NCI-H2196 treated with DMSO at 0.1 percent for 48 hours (cell line): ENCODE results near the gene MAPT.
"Not testable (repeated sequence)": the region's sequence is repeated elsewhere in the genome, so short reads cannot be mapped to it uniquely, and the experiment has no call there.

ENCODE experiments used
- DNase-seq: peaks from one replicate; lab custom pipeline; 2025; ENCODE audit not compliant: unreplicated experiment; lab: John Stamatoyannopoulos, UW

The MAPT gene

DNA sequence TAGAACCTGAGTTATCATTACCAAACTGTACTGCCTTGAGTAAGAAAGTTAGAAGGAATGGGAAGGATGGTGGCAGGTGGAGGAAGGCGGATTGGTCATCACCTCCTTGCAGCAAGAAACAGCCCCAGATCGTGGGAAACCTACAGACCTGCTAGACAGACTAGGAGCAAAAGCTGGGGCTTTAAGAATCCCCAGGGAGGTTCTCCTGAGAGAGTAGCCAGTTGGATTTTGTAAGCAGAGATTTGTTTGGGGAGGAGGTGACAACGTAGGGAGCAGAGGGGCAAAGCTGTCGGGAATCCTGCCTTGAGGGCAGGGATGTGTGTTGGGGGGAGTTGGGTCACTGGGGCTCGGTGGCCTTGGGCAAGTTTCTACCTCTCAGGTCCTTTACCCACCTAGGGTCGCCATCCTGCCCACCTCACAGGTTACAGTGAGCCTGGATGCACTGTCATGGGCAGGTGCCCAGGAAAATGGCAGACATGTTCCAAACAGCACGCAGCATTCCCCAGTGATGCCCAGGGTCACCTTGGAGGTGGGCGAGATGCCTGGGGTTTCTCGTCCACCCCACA is 55.5 kb downstream of the MAPT start:
- DNase-seq = no peak

DNA sequence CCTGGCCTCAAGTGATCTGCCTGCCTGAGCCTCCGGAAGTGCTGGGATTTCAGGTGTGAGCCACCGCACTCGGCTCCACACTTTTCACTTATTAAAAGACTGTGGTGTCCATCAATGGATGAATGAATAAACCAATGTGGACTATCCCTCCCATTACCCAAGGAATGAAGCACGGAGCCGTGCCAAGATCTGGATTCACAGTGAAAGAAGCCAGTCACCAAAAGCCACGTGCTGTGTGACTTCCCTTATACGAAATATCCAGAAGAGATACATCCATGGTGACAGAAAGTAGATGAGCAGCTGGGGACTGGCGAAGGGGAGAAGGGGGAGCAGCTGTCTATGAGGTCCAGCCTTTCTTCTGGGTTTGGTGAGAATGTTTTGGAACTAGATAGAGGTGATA is 56.5 kb downstream of the MAPT start:
- DNase-seq = no peak

DNA sequence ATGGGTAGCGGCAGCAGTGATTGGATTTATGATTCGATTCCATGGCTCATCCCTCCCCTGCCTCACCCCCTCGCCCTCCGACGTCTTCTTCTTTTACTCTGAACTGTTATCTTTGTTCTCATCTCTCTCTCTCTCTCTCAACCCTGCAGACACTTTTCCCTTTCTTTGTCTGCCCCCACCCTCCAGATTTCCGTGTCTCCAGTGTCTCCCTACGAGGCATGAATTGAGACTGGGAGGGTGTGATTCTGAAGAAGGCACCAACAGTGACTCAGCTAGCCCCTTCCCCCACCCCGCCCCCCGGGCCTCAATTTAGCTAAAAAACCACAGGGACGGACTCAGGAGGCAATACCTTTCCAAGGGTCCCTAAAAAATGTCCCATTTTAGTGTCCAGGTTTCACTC is 57.0 kb downstream of the MAPT start:
- DNase-seq = no peak

DNA sequence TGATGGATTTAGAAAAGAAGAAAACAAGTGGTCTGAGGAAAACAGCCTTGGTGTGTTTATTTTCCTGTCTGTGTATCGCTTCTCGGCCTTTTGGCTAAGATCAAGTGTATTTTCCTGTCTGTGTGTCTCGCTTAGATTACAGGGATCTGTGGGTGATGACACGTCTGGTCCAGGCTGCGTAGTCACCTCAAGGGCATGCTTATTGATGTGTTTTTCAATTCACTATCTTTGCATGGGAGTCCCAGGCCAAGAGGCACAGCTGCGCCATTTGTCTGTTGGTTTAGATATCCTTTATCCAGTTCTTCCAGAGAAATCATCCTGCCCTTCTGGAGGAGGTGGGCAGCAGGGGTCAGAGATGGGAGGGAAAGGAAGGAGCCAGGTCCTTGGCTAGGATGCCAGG is 57.6 kb downstream of the MAPT start:
- no peak for DNase-seq

DNA sequence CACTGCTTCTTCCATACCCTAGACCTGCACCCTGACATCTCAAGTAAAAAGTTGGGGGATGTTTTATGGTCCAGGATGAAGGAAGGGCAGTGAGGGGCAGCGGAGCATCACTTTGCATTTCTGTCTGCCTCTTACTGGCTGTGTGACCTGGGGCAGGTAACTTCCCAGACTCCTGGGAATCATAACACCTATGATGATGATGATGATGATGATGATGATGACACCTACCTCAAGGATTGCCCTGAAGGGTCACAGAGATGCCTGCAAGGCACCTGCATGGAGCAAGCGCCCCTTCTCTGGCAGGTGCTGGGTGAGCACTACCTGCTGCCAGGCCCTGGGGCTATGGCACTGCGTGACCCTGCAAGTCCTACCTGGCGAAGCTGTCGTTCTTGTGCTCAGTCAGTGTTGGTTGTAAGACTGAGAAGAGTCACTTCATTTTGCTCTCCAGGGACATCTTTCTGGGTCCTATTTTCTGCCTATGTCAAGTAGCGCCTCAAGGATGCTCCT is 58.5 kb downstream of the MAPT start:
- no peak for DNase-seq

DNA sequence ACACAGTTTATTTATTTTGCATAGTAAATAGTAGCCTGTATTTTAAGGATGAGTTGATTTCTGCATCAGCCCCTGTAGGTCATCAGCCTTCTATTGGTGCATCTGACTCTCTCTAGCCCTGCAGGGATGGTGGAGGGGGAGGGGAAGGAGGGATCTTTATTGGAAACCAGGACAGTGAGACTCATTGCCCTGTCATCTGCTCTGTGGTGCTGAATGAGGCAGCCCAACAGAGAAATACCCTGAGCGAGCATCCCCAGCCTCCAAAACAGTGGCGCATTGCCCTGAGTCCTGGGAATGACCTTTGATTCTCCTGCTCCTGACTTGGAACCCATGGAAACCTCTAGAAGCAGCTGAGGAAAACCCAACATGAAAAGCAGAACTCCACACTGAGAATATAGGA is 59.2 kb downstream of the MAPT start:
- no peak for DNase-seq

DNA sequence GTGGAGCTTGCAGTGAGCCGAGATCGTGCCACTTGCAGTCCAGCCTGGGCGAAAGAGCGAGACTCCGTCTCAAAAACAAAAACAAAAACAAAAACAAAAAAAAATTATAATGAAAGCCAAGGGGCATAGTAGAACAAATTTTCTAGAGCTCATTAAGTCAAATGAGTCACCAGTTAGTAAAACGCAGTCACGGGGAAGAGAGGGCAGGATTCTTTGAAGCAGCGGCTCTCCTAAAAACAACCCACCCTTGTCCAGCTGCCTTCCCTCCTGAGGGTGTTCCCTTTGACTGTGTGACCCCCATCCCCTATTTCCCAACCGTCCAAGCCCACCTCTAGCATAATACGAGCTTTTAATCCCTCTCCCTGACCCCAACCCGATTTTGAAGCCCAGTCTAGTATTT is 60.6 kb downstream of the MAPT start:
- DNase-seq = no peak

DNA sequence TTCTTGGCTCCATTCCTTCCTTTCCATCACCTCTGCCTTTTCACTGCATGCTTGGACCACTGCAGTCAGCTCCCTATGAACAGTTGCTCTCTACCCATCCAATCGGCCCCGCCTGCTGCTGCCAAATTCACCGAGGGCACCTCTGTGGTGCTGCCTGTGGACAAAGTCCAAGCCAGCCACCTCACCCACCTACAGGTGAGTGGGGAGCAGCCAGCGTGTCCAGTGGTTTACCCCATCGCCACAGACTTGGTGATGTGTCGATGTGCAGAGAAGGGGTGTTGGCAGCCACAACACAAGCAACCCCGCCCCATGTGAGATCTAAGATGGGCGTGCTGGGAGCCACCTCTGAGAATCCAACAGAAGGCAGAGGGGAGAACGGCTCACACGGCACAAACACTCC is 61.0 kb downstream of the MAPT start:
- DNase-seq = no peak

DNA sequence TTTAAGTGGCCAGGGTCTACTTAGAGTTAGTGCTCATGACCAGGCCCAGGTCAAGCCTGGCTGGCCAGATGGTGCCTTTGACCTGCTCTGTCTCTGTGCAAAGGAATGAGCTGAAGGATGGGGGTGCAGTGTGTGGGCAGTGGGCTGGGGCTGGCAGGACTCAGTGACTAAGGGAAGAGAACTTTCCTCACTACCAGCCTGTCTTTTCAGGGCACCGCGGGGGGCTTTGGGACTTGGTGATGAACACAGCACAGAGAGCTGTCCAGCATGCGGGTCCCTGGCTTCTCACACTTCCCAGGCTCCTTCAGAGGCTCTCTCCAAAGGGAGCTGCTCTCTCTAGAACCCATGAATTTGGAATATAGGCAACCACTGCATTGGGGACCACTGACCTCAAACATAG is 61.7 kb downstream of the MAPT start:
- DNase-seq = no peak

DNA sequence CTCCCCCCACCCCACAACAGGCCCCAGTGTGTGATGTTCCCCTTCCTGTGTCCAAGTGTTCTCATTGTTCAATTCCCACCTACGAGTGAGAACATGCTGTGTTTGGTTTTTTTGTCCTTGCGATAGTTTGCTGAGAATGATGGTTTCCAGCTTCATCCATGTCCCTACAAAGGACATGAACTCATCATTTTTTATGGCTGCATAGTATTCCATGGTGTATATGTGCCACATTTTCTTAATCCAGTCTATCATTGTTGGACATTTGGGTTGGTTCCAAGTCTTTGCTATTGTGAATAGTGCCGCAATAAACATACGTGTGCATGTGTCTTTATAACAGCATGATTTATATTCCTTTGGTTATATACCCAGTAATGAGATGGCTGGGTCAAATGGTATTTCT is 62.4 kb downstream of the MAPT start:
- not testable (repeated sequence) for DNase-seq

DNA sequence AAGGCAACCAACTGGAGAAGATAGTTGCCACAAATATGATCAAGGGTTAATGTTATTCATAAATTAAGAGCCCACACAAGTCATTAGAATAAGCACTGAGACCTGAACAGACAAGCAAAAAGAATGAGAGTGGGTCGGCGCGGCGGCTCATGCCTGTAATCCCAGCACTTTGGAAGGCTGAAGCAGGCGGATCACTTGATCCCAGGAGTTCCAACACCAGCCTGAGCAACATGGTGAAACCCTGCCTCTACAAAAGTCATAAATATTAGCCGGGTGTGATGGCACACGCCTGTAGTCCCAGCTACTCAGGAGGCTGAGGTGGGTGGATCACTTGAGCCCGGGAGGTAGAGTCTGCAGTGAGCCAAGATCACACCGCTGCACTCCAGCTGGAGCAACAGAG is 64.0 kb downstream of the MAPT start:
- DNase-seq = no peak

DNA sequence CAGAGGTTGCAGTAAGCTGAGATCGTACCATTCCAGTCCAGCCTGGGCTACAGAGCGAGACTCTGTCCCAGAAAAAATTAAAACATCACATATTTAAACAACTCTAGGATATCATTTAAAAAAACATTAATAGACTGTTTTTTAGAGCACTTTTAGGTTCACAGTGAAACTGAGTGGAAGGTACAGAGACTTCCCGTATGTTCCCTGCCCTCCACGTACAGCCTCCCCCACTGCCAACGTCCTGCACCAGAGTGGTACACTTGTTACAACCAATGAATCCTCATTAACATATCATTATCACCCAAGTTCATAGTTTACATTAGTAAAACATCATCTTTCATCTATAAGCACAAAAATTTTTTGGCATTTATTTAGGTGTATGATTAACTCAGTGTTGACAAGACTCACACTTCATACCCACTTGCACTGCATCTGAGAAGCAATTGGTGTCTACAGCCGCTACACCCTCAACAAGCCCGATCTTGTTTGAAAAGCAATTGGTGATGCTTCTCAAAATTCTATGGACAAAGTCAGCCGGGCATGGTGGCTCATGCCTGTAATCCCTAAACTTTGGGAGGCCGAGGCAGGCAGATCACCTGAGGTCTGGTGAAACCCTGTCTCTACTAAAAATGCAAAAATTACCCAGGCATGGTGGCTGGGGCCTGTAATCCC is 64.8 kb downstream of the MAPT start:
- DNase-seq = no peak

DNA sequence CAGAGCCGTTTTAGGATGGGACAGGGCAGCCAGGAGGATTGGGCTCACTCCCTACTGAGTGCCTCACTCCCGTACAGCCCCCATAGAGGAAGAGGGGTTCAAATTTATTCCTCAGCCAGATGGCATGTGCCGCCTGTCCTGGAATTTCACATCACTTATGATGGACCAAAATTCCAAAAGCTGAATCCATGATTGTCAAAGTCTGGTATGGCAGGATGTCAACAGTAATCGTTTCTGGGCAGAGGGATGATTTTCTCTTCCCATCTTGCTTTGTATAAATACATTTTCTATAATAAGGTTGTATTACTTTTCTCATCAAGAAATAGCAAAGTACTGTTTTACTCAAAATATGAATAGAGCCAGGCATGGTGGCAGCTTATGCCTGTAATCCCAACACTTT is 66.0 kb downstream of the MAPT start:
- no peak for DNase-seq

DNA sequence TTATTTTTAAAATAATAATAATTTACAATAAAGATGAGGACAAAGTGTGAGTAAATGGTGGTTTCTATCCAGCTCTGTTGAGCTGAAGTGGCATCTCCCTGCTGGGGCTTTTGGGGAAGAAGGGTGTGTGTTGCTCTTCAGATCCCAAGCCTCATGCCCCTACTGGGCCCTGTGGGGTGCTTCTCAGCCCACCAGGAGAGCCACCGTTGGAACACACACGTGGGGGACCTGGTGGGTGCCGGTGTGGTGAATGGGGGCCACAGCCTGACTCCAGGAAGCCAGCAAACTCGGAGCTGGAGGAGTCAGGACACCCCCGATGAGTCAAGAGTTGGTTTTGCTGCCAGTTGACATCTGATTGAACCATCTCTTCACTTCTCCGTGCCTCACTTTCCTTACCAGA is 66.9 kb downstream of the MAPT start:
- no peak for DNase-seq

DNA sequence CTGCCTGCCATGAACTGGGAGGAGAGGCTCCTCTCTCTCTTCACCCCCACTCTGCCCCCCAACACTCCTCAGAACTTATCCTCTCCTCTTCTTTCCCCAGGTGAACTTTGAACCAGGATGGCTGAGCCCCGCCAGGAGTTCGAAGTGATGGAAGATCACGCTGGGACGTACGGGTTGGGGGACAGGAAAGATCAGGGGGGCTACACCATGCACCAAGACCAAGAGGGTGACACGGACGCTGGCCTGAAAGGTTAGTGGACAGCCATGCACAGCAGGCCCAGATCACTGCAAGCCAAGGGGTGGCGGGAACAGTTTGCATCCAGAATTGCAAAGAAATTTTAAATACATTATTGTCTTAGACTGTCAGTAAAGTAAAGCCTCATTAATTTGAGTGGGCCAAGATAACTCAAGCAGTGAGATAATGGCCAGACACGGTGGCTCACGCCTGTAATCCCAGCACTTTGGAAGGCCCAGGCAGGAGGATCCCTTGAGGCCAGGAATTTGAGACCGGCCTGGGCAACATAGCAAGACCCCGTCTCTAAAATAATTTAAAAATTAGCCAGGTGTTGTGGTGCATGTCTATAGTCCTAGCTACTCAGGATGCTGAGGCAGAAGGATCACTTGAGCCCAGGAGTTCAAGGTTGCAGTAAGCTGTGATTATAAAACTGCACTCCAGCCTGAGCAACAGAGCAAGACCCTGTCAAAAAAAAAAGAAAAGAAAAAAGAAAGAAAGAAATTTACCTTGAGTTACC is 68.0 kb downstream of the MAPT start:
- DNase-seq = no peak

DNA sequence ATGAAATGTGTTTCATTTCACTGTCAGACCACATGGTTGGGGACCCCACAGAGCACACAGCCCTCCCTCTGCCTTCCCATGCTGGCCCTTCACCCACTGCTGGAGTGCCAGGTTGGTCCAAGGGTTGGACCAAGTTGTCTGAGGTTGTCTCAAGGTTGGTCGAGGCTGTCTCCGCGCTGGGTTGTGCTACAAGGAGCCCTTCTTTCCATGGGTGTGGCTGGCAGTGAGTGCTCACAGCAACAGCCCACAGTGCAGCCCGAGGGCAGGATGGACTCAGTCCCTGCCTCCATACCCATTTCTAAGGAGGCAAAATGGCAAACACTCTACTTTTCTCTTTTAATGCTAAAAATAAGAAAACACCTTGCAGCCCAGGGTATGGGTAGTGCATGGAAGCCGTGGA is 68.9 kb downstream of the MAPT start:
- DNase-seq = no peak

DNA sequence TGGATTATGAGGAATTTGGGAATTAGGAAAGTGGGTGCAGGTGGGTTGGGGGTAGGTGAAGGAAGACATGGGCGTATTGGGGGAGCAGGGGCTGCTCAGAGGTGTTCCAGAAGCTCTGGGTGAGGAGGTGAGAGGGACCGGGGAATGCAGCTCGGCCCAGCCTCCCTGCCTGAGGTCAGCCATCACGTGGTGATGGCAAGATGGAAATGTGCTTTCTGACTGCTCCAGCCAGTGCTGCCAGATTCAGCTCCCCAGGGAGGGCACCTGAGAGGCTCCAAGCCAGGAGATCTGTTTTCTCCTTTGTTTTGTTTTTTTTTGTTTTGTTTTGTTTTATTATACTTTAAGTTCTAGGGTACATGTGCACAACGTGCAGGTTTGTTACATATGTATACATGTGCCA is 69.5 kb downstream of the MAPT start:
- DNase-seq = no peak

DNA sequence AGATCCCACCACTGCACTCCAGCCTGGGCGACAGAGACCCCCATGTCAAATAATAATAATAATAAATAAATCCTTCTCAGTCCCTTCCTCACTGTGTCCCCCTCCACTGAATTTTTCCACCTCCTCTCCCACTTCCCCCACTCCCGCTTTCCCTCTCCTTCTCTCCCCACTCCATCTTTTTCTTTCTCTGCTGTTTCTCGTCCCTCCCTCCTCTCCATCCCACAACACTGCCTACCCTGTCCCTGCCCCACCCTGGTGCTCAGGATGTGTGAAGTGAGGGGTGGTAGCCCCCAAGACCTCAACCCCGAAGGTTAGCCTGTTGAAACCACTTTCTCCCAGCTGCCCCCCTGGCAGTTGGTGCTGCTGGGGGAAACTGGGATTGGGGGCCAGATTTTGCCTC is 70.3 kb downstream of the MAPT start:
- DNase-seq = no peak

DNA sequence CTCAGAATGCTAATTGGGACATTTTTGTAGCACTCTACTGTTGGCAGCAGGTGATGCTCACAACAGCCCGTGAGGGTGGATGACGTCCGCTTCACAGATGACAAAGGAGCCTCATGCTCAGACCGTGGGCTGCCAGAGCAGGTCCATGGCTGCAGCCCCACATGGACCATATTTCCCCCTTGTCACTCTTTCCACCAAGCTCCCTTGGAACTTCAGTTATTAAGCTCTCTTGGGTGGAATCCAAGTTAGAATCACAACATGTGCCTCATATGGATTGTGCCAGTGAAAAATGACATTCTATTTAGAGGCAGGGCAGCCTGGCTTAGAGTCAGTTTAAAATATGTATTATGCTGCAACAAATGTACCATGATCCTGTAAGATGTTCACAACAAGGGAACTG is 71.5 kb downstream of the MAPT start:
- no peak for DNase-seq

DNA sequence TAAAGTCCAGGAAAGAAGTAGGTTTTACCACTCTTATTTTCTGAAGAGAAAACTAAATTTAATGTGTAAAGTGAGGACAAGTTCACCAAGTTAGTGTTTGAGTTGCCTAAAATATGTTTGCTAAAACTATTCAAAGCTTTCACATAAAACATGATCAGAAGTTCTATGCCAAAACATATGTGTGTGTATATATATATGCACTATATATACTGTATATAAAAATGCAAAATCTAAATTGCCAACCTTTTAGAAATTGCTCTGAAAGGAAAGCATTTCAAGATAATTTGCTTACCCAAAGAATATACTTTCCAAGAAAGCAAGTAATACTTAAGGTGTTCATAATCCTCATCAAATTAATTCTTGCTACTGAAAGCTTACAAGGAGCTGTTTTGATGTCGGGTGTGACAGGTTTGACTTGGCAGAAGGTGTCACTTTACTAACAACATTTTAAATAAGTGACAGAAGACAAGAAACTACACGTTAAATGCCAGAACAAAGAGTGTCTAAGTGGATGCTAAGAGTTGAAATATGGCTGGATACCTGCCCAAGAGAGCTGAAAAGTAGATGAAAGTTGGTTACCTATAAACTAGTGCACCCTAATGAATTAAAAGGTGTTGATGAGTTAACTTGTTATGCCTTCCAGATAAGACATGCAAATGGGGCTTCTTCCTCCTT is 72.4 kb downstream of the MAPT start:
- DNase-seq = no peak

DNA sequence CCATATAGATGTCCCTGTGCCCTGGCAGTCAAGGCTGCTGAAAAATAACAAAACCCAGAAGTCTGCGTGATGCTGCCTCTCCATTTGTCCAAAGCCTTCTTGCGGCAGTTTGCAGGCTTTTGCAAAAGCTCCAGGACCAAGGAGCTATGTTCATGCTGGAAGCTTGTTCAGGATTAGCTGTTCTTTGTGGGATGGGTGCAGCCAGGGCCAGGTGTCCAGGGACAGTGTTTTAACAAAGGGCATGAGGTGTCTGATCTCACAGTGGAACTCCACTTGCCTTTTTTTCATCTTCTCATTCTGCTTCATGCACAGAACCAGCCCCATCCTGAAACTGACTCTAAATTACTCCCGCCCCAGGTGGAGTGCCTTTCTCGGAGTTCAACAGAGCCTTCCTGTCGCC is 73.0 kb downstream of the MAPT start:
- DNase-seq = no peak

DNA sequence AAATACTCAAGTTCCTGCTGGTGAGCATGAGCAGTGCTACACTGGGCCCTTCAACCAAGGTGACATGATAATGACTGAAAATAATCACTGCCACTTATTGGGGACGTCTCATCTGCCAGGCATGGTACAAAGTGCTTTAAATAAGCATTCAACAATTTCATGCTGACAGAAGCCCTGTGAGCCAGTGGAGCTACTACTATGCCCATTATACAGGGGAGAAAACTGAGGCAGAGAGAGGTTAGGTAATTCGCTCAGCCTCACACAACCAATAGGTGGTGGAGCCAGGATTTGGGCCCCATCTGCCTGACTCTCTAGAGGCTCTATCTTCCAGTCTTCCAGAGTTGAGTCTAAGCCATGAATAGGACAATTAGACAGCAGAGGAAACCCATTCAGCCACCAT is 74.4 kb downstream of the MAPT start:
- DNase-seq = no peak
